GM23338 (cell line): ENCODE data around the gene CA4. TPM values are rescaled to one million over a fixed set of nuclear protein-coding genes. Genes with fewer than 3 reads are reported as not detected.

ENCODE experiments used
- ATAC-seq: fragments of 200-7000 bp; cut with Tn5 transposase; 3 replicates; pipeline ENCODE4 v1.9.1; 2020
- DNase-seq: peaks from one replicate; pipeline ENCODE4 v3.0.0-alpha.2; 2015; ENCODE audit warnings: low spot score
- H2AFZ ChIP-seq: fragments of 200-600 bp; sonication (generic); 2 replicates; pipeline ENCODE4 v1.8.0; 2016; ENCODE audit warnings: antibody characterized with exemption, mild to moderate bottlenecking, moderate library complexity
- H3F3A ChIP-seq: fragments of 200-600 bp; sonication (generic); replicated peaks from 2 replicates; pipeline ENCODE4 v1.8.0; 2017; ENCODE audit warnings: antibody characterized with exemption, mixed run types, low read depth
- H3K27ac ChIP-seq: fragments of 200-600 bp; sonication (generic); 2 replicates; pipeline ENCODE4 v1.6.1; 2016; ENCODE audit warnings: low read depth
- H3K27me3 ChIP-seq: fragments of 200-600 bp; sonication (generic); 2 replicates; pipeline ENCODE4 v1.8.0; 2016; ENCODE audit warnings: mild to moderate bottlenecking, mixed run types, moderate library complexity; ENCODE audit not compliant: insufficient read depth
- H3K36me3 ChIP-seq: fragments of 200-600 bp; sonication (generic); 2 replicates; pipeline ENCODE4 v1.8.0; 2016; ENCODE audit warnings: mild to moderate bottlenecking; ENCODE audit not compliant: insufficient read depth
- H3K4me1 ChIP-seq: fragments of 200-600 bp; sonication (generic); 2 replicates; pipeline ENCODE4 v1.8.0; 2016; ENCODE audit warnings: mild to moderate bottlenecking, moderate library complexity; ENCODE audit not compliant: insufficient read depth
- H3K4me2 ChIP-seq: fragments of 200-600 bp; sonication (generic); 2 replicates; pipeline ENCODE4 v1.7.1; 2017; ENCODE audit warnings: mixed run types
- H3K4me3 ChIP-seq: fragments of 200-600 bp; sonication (generic); 2 replicates; pipeline ENCODE4 v1.6.1; 2016; ENCODE audit warnings: mixed run types
- H3K79me2 ChIP-seq: fragments of 200-600 bp; sonication (generic); replicated peaks from 2 replicates; pipeline ENCODE4 v1.8.0; 2017; ENCODE audit warnings: mild to moderate bottlenecking; ENCODE audit not compliant: insufficient read depth
- H3K9me2 ChIP-seq: fragments of 200-600 bp; sonication (generic); 2 replicates; pipeline ENCODE4 v1.8.0; 2017; ENCODE audit not compliant: insufficient read depth
- H4K20me1 ChIP-seq: fragments of 200-600 bp; sonication (generic); replicated peaks from 2 replicates; pipeline ENCODE4 v1.8.0; 2017; ENCODE audit warnings: mild to moderate bottlenecking; ENCODE audit not compliant: insufficient read depth
- H3K27ac Mint-ChIP-seq: 2 replicates; pipeline ENCODE4 v1.8.0; 2020; ENCODE audit warnings: inconsistent platforms, mild to moderate bottlenecking, moderate library complexity, mixed read lengths
- H3K27me3 Mint-ChIP-seq: 3 replicates; pipeline ENCODE4 v1.8.0; 2022; ENCODE audit warnings: low read depth, mild to moderate bottlenecking, moderate library complexity, mixed read lengths, inconsistent platforms; ENCODE audit not compliant: insufficient read depth, poor library complexity
- H3K36me3 Mint-ChIP-seq: 3 replicates; pipeline ENCODE4 v1.8.0; 2021; ENCODE audit warnings: low read depth, mild to moderate bottlenecking, inconsistent platforms, moderate library complexity, mixed read lengths
- H3K4me1 Mint-ChIP-seq: 3 replicates; pipeline ENCODE4 v1.8.0; 2020; ENCODE audit warnings: mild to moderate bottlenecking, inconsistent platforms, mixed read lengths
- H3K4me3 Mint-ChIP-seq: 3 replicates; pipeline ENCODE4 v1.8.0; 2021; ENCODE audit warnings: moderate library complexity, mild to moderate bottlenecking, inconsistent platforms, mixed read lengths
- H3K9me3 Mint-ChIP-seq: 3 replicates; pipeline ENCODE4 v1.8.0; 2020; ENCODE audit warnings: moderate library complexity, mild to moderate bottlenecking, inconsistent platforms, mixed read lengths
- CREB1 ChIP-seq: fragments of 250-450 bp; sonication (Bioruptor Pico); IDR thresholded peaks from 2 replicates; pipeline ENCODE4 v1.5.0; 2020; ENCODE audit warnings: low read depth, mild to moderate bottlenecking, moderate library complexity
- ETS1 ChIP-seq: IDR thresholded peaks from 2 replicates; pipeline ENCODE4 v1.6.1; 2016; ENCODE audit warnings: antibody characterized with exemption
- EZH2 ChIP-seq: fragments of 200-600 bp; sonication (generic); IDR thresholded peaks from one replicate; pipeline ENCODE4 v1.8.0; 2017; ENCODE audit warnings: antibody characterized with exemption, mild to moderate bottlenecking, low read depth; ENCODE audit not compliant: unreplicated experiment
- EZH2phosphoT487 ChIP-seq: fragments of 200-600 bp; sonication (generic); IDR thresholded peaks from one replicate; pipeline ENCODE4 v1.8.1; 2018; ENCODE audit warnings: antibody characterized with exemption; ENCODE audit not compliant: unreplicated experiment
- JUNB ChIP-seq: IDR thresholded peaks from one replicate; pipeline ENCODE4 v1.6.1; 2016; ENCODE audit warnings: antibody characterized with exemption; ENCODE audit not compliant: unreplicated experiment
- NANOG ChIP-seq: IDR thresholded peaks from 2 replicates; pipeline ENCODE4 v1.6.1; 2016; ENCODE audit warnings: antibody characterized with exemption, borderline replicate concordance
- POLR2AphosphoS5 ChIP-seq: IDR thresholded peaks from 2 replicates; pipeline ENCODE4 v1.6.1; 2016; ENCODE audit warnings: antibody characterized with exemption, low read depth
- REST ChIP-seq: IDR thresholded peaks from one replicate; pipeline ENCODE4 v1.6.1; 2018; ENCODE audit warnings: antibody characterized with exemption; ENCODE audit not compliant: unreplicated experiment
- STAT1 ChIP-seq: IDR thresholded peaks from one replicate; pipeline ENCODE4 v1.6.1; 2016; ENCODE audit warnings: antibody characterized with exemption; ENCODE audit not compliant: unreplicated experiment
- ZNF114 ChIP-seq: fragments of 250-450 bp; sonication (Bioruptor Pico); IDR thresholded peaks from 2 replicates; pipeline ENCODE4 v1.5.0; 2020; ENCODE audit warnings: mild to moderate bottlenecking, moderate library complexity
- ZNF331 ChIP-seq: fragments of 250-450 bp; sonication (Bioruptor Pico); IDR thresholded peaks from 2 replicates; pipeline ENCODE4 v1.5.0; 2020; ENCODE audit warnings: low read depth, mild to moderate bottlenecking, moderate library complexity
- polyA plus RNA-seq: library from polyadenylated mRNA; unstranded; fragments of >200 nt; fragmentation: Nextera tagmentation; extraction: Ambion mirVana; gene quantifications from 2 replicates; pipeline ENCODE4 v1.2.1, GENCODE V29; 2016
- total RNA-seq: library from RNA; depleted of rRNA; stranded (reverse); fragments of >200 nt; shearing (Covaris generic); gene quantifications from 2 replicates; pipeline ENCODE4 v1.2.3, GENCODE V29; 2014
- TF ChIP-seq, protein P1 (sequence below): fragments of 250-450 bp; sonication (Bioruptor Pico); IDR thresholded peaks from 2 replicates; pipeline ENCODE4 v1.5.0; 2020; ENCODE audit warnings: mild to moderate bottlenecking, moderate library complexity
- TF ChIP-seq, protein P2 (sequence below), 2 experiments: fragments of 200-600 bp in 1 of 2; sonication (generic) in 1 of 2; conservative IDR thresholded peaks; 2 replicates each; pipeline versions ENCODE4 v1.5.1 to v1.6.1; 2016 to 2017; ENCODE audit warnings: antibody characterized with exemption in 2 of 2, low read depth in 2 of 2, mild to moderate bottlenecking in 2 of 2, moderate library complexity in 1 of 2

The CA4 gene
- total and polyA plus RNA-seq, 2 experiments from 2014 or later, result 7.6 to 8.2 TPM

GRCh38 chr17:60109161-60109560 lies 40.6 kb upstream of the CA4 start:
- 0 out of 2 replicates have a peak, but pooled peaks cover under 1% of the 10 kb centered on the region for H3F3A ChIP-seq
- H3K36me3 ChIP-seq, result no peaks in the 10 kb centered on the region
- no peaks in the 10 kb centered on the region for H3K4me1 ChIP-seq
- H3K4me2 ChIP-seq, result no peak overlapping the region
- no peaks in the 10 kb centered on the region for H3K9me3 Mint-ChIP-seq
- no peaks in the 10 kb centered on the region for H3K79me2 ChIP-seq
- H3K9me2 ChIP-seq, result no peaks in the 10 kb centered on the region
- H3K4me1 Mint-ChIP-seq, result no peaks in the 10 kb centered on the region
- no peaks in the 10 kb centered on the region for H3K27me3 ChIP-seq
- no peak for ATAC-seq
- H3K36me3 Mint-ChIP-seq, result no peaks in the 10 kb centered on the region
- no peaks in the 10 kb centered on the region for H4K20me1 ChIP-seq
- no peak for TF ChIP-seq CREB1 (CRISPR knock-in tag)
- no peak for TF ChIP-seq POLR2AphosphoS5
- TF ChIP-seq, protein P1, sequence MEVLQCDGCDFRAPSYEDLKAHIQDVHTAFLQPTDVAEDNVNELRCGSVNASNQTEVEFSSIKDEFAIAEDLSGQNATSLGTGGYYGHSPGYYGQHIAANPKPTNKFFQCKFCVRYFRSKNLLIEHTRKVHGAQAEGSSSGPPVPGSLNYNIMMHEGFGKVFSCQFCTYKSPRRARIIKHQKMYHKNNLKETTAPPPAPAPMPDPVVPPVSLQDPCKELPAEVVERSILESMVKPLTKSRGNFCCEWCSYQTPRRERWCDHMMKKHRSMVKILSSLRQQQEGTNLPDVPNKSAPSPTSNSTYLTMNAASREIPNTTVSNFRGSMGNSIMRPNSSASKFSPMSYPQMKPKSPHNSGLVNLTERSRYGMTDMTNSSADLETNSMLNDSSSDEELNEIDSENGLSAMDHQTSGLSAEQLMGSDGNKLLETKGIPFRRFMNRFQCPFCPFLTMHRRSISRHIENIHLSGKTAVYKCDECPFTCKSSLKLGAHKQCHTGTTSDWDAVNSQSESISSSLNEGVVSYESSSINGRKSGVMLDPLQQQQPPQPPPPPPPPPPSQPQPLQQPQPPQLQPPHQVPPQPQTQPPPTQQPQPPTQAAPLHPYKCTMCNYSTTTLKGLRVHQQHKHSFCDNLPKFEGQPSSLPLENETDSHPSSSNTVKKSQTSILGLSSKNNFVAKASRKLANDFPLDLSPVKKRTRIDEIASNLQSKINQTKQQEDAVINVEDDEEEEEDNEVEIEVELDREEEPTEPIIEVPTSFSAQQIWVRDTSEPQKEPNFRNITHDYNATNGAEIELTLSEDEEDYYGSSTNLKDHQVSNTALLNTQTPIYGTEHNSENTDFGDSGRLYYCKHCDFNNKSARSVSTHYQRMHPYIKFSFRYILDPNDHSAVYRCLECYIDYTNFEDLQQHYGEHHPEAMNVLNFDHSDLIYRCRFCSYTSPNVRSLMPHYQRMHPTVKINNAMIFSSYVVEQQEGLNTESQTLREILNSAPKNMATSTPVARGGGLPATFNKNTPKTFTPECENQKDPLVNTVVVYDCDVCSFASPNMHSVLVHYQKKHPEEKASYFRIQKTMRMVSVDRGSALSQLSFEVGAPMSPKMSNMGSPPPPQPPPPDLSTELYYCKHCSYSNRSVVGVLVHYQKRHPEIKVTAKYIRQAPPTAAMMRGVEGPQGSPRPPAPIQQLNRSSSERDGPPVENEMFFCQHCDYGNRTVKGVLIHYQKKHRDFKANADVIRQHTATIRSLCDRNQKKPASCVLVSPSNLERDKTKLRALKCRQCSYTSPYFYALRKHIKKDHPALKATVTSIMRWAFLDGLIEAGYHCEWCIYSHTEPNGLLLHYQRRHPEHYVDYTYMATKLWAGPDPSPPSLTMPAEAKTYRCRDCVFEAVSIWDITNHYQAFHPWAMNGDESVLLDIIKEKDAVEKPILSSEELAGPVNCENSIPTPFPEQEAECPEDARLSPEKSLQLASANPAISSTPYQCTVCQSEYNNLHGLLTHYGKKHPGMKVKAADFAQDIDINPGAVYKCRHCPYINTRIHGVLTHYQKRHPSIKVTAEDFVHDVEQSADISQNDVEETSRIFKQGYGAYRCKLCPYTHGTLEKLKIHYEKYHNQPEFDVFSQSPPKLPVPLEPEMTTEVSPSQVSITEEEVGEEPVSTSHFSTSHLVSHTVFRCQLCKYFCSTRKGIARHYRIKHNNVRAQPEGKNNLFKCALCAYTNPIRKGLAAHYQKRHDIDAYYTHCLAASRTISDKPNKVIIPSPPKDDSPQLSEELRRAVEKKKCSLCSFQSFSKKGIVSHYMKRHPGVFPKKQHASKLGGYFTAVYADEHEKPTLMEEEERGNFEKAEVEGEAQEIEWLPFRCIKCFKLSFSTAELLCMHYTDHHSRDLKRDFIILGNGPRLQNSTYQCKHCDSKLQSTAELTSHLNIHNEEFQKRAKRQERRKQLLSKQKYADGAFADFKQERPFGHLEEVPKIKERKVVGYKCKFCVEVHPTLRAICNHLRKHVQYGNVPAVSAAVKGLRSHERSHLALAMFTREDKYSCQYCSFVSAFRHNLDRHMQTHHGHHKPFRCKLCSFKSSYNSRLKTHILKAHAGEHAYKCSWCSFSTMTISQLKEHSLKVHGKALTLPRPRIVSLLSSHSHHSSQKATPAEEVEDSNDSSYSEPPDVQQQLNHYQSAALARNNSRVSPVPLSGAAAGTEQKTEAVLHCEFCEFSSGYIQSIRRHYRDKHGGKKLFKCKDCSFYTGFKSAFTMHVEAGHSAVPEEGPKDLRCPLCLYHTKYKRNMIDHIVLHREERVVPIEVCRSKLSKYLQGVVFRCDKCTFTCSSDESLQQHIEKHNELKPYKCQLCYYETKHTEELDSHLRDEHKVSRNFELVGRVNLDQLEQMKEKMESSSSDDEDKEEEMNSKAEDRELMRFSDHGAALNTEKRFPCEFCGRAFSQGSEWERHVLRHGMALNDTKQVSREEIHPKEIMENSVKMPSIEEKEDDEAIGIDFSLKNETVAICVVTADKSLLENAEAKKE (CRISPR knock-in tag), result no peak
- no peak for TF ChIP-seq JUNB
- TF ChIP-seq EZH2phosphoT487, result no peak
- TF ChIP-seq, protein P2, sequence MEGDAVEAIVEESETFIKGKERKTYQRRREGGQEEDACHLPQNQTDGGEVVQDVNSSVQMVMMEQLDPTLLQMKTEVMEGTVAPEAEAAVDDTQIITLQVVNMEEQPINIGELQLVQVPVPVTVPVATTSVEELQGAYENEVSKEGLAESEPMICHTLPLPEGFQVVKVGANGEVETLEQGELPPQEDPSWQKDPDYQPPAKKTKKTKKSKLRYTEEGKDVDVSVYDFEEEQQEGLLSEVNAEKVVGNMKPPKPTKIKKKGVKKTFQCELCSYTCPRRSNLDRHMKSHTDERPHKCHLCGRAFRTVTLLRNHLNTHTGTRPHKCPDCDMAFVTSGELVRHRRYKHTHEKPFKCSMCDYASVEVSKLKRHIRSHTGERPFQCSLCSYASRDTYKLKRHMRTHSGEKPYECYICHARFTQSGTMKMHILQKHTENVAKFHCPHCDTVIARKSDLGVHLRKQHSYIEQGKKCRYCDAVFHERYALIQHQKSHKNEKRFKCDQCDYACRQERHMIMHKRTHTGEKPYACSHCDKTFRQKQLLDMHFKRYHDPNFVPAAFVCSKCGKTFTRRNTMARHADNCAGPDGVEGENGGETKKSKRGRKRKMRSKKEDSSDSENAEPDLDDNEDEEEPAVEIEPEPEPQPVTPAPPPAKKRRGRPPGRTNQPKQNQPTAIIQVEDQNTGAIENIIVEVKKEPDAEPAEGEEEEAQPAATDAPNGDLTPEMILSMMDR (conservative IDR thresholded peaks at IDR 0.05; ENCODE audit: low read depth in 2 of 2), result no peak
- no peak for TF ChIP-seq ZNF114 (CRISPR knock-in tag)
- TF ChIP-seq STAT1, result no peak
- TF ChIP-seq REST, result no peak
- no peak for TF ChIP-seq EZH2
- no peak for TF ChIP-seq NANOG
- TF ChIP-seq ZNF331 (CRISPR knock-in tag), result no peak
- TF ChIP-seq ETS1, result no peak
- no peak overlapping the region for H2AFZ ChIP-seq
- no peak for DNase-seq
- H3K27ac Mint-ChIP-seq, result no peak overlapping the region
- H3K4me3 ChIP-seq, result no peak overlapping the region
- no peak overlapping the region for H3K27ac ChIP-seq
- H3K27me3 Mint-ChIP-seq, result no peaks in the 10 kb centered on the region
- no peak overlapping the region for H3K4me3 Mint-ChIP-seq
